D721Med (cell line): ENCODE measurements around the gene SDCCAG8.

ENCODE experiments used
- DNase-seq: peaks from one replicate; pipeline ENCODE4 v3.0.0; 2011; ENCODE audit warnings: low spot score; ENCODE audit not compliant: insufficient read length
- FAIRE-seq: peaks from 2 replicates; lab custom pipeline; 2011; peaks lifted over from hg19 to GRCh38; lab: Jason Lieb, UNC
- TF ChIP-seq, protein P1 (sequence below): IDR thresholded peaks from 2 replicates; pipeline ENCODE4 v1.5.1; 2012; ENCODE audit warnings: mild to moderate bottlenecking, control low read depth; ENCODE audit not compliant: insufficient read depth; ENCODE audit errors: missing control alignments

SDCCAG8 gene

DNA sequence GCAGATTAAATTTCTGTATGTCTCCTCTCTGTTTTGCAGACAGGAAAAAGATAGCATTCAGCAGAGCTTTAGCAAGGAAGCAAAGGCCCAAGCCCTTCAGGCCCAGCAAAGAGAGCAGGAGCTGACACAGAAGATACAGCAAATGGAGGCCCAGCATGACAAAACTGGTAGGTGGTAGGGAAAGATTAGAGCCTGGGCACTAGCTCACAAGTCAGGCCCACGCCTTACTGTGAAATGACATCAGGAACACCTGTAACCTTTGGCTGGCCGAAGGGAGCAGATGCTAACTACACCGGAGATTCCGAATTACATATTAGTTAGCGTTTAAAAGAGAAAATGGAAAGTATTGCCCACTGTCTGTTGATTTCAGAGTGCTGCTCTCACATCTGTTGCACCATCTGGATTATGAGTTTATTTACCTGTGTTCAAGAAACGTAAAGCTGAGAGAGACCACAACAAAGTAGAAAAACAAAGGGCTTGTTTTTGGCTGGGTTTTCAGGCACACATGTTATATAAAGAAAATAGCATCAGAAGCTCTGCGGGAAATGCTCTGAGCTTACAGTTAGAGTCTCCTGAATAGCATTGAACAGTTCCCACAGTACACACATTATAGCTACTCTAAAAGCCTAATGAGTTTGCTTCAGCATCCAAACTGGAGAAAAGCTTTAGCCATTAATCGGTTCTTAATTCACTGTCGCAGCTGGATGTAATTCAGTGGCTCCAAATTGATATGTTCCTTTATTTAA is 160.0 kb downstream of the SDCCAG8 start:
- peak; percentile 88 for FAIRE-seq
- TF ChIP-seq, protein P1, sequence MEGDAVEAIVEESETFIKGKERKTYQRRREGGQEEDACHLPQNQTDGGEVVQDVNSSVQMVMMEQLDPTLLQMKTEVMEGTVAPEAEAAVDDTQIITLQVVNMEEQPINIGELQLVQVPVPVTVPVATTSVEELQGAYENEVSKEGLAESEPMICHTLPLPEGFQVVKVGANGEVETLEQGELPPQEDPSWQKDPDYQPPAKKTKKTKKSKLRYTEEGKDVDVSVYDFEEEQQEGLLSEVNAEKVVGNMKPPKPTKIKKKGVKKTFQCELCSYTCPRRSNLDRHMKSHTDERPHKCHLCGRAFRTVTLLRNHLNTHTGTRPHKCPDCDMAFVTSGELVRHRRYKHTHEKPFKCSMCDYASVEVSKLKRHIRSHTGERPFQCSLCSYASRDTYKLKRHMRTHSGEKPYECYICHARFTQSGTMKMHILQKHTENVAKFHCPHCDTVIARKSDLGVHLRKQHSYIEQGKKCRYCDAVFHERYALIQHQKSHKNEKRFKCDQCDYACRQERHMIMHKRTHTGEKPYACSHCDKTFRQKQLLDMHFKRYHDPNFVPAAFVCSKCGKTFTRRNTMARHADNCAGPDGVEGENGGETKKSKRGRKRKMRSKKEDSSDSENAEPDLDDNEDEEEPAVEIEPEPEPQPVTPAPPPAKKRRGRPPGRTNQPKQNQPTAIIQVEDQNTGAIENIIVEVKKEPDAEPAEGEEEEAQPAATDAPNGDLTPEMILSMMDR = no peak
- no peak for DNase-seq

DNA sequence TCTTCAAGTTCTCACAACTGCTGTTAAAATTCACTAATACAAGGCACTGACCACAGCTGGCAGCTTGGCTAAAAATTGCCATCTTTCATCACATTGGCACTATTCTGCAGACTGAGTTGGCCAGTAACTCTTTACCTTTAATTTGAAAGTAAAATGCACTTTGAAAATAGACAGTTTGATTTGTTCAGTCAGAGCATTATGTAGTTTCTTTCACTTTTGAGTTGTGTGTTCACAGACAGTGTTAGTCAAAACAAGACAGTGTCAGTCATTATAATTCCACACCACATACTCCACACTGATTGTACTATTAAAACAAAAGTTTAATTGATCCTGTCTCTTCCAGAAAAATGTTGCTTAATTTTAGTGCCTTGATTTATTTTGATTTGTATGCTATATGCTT is 160.7 kb downstream of the SDCCAG8 start:
- DNase-seq (no peak), FAIRE-seq (peak; percentile 77)
- TF ChIP-seq, protein P1 = no peak

DNA sequence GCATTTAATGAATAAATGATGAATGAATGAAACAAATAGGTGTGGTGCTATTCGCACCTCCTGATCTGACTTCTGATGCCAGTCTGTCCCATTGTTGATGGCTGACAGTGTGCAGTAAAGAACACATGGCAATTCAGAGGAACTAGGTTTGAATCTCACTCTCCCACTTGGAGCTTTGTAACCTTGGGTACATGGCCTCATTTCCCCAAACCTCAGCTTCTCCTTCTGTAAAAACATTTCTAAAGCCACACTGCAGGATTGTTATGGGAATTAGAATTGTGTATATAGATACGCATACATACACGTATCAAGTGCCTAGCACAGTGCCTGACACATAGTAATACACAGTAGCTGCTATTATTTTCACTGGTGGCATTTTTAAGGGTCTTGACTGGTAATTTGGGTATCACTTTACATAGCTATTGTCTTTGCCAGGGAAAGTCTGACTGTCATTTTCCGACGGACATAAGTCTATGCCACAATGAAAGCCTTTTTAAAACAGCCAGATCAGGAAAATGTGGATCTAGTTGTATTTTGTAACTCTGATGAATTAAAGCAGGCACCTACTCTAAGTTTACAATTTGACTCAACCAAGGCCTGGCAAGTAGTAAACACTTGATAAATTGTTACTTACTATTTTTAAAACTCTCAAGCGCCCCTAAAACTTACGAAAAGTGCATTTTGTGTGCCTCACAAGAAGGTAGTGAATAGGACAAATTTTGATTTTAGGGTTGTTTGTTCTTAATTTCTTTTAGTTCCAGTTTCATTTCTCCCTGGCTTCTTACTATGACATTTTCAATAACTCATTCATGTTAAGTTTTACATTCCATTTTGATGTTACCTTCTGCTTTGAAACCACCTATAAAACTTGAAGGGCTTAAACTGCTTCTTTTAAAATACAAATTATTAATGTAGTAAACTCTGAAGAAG is 164.4 kb downstream of the SDCCAG8 start:
- no peak for DNase-seq
- TF ChIP-seq, protein P1 = no peak
- peak; percentile 63 for FAIRE-seq

DNA sequence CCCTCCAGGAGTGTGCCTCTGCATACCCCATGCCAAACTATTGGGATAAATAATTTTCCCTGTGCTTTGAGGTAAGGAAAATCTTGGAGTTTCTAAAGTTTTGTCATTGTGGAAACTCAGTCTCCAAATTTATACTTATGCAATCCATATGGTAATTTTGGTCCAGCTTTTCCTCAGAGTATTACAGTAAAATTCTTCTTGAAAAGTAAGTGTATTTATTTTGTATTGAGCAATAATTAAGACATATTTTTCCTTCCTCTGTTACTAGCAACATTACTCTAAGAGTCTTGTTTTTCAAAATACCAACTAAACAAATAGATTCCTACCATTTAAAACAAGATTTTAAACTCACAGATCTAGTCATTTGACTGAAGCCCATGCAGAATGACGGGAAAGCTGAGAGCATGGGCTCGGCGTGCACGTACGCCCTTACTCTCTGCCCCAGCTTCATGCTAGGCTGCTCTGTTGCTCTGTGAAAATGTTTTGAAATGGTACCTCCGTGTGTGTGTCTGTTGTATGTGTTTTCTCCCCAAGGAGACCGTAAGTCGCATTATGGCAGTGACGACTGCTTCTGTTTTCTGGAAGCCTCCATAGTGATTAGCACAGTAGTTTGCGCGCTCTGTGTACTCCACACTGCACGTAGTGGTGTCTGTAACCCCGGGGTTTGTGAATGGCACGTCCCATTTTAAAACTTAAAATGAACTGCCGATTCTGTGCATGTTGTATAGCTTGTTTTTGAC is 165.3 kb downstream of the SDCCAG8 start:
- no peak for FAIRE-seq
- no peak for DNase-seq
- TF ChIP-seq, protein P1 = no peak

DNA sequence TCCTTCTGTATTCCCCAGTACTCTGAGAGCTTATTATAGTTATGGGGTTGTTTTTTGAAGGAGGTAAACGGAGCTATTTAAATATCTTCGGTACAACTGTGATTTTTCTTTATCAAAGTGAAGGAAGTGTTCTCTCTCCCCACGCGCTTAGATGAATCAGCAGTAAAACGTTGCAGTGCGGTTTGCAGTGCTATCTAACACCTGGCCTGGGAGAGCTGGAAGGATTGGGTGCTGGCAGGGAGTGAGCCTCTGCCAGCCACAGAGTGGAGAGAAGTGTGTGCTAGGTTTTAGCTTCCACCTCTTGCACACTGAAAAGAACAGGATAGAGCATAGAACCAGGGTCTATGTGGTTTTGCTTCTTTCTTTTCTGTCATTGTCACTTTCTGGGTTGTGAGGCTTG is 165.9 kb downstream of the SDCCAG8 start:
- FAIRE-seq (peak; percentile 88), DNase-seq (no peak)
- TF ChIP-seq, protein P1 = no peak

DNA sequence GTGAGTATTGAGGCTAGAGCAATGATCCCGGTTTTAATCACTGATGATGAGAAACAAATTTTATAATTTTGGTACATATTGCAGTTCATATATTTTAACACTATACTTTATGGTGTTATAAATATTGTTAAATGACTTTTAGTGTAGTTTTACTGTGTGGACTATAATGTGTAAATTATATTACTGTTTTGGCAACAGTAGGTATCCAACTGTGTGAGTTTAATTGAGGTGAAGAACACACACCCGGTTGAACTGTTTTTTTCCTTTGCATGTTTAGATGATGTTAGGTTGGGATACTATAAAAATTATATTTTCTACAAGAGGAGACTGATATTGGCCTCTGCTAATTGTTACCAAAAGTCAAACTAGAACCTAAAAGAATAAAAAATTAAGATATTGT is 166.5 kb downstream of the SDCCAG8 start:
- FAIRE-seq (no peak), DNase-seq (no peak)
- TF ChIP-seq, protein P1 = no peak
